Lower leg skin (tissue), 3 donors: ENCODE results near the gene CHST15.

Experiments
- POLR2A ChIP-seq, 2 donors: fragments of 450-650 bp; IDR thresholded peaks; one replicate each; pipeline ENCODE4 v1.6.1; 2016 to 2017; ENCODE audit warnings: antibody characterized with exemption in 2 of 2, mild to moderate bottlenecking in 1 of 2, moderate library complexity in 1 of 2
- TF ChIP-seq, protein P1 (sequence below), 3 donors: fragments of 450-650 bp; IDR thresholded peaks; one replicate each; pipeline ENCODE4 v1.5.1; 2016; ENCODE audit warnings: antibody characterized with exemption in 3 of 3, mild to moderate bottlenecking in 3 of 3, moderate library complexity in 2 of 3

DNA sequence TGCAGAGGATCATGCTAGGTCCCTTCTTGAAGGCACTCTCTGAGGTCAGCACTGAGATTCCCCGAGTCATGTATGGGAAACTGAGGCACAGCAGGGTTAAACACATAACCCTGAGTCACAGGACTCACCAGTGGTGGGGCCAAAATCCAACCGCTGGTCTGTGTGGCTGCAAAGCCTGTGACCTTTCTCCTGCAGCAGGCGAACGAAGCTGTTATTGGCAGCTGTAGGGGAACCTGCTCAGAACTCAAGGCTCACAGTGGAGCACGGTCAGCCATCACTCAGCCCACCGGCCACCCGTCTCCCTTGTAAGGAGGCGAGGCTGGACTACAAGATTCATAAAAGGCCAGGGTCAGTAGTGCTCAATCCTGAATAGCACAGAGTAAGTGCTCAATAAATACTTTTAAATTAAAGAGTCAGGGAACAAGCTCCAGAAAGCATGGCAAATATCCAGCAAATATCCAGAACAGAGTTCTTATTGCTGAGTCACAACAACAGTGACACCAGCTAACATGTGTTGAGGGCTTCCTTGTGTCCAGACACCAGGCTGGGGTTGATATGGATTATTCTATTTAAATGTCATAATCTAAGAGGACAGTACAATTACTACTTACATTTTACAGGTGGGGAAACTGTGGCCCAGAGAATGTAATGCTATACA, 34.9 kb downstream of the CHST15 start:
- TF ChIP-seq, protein P1, sequence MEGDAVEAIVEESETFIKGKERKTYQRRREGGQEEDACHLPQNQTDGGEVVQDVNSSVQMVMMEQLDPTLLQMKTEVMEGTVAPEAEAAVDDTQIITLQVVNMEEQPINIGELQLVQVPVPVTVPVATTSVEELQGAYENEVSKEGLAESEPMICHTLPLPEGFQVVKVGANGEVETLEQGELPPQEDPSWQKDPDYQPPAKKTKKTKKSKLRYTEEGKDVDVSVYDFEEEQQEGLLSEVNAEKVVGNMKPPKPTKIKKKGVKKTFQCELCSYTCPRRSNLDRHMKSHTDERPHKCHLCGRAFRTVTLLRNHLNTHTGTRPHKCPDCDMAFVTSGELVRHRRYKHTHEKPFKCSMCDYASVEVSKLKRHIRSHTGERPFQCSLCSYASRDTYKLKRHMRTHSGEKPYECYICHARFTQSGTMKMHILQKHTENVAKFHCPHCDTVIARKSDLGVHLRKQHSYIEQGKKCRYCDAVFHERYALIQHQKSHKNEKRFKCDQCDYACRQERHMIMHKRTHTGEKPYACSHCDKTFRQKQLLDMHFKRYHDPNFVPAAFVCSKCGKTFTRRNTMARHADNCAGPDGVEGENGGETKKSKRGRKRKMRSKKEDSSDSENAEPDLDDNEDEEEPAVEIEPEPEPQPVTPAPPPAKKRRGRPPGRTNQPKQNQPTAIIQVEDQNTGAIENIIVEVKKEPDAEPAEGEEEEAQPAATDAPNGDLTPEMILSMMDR (IDR thresholded peaks at IDR 0.05): no peak
- TF ChIP-seq POLR2A (IDR thresholded peaks at IDR 0.05): no peak
